HG03442 (cell line): ENCODE results near the gene INPP5B.

Experiments used
- ATAC-seq: cut with Tn5 transposase; IDR thresholded peaks from one replicate; pipeline ENCODE4 v1.9.1; 2021; ENCODE audit warnings: mild to moderate bottlenecking, moderate library complexity; ENCODE audit not compliant: unreplicated experiment

The INPP5B gene

GRCh38 chr1:37878071-37878470, 68.8 kb downstream of the INPP5B start:
- no peak for ATAC-seq

GRCh38 chr1:37875833-37876232, 71.0 kb downstream of the INPP5B start:
- no peak for ATAC-seq

- ATAC-seq = no peak
Observed at GRCh38 chr1:37872692-37873091, 74.2 kb downstream of the INPP5B start.

- ATAC-seq = no peak
Observed at GRCh38 chr1:37868466-37868865, 78.4 kb downstream of the INPP5B start.

- no peak for ATAC-seq
Observed at GRCh38 chr1:37867784-37868183, 79.1 kb downstream of the INPP5B start.

- ATAC-seq = no peak
Observed at GRCh38 chr1:37866491-37866890, 80.4 kb downstream of the INPP5B start.

GRCh38 chr1:37865348-37866120, 81.3 kb downstream of the INPP5B start:
- ATAC-seq = no peak

- no peak for ATAC-seq
Observed at GRCh38 chr1:37862330-37862729, 84.5 kb downstream of the INPP5B start.

GRCh38 chr1:37861151-37861550, 85.7 kb downstream of the INPP5B start:
- ATAC-seq = no peak

GRCh38 chr1:37860346-37860666, 86.5 kb downstream of the INPP5B start:
- no peak for ATAC-seq

GRCh38 chr1:37859507-37860345, 87.1 kb downstream of the INPP5B start, which contains the start of gene MTF1:
Gene MTF1, minus strand, starts transcription at chr1:37859592. Its CDS starts 1,934 bp downstream, at chr1:37857658.
- peak; percentile 92 for ATAC-seq

GRCh38 chr1:37858931-37859506, 87.8 kb downstream of the INPP5B start:
- no peak for ATAC-seq

- no peak for ATAC-seq
Observed at GRCh38 chr1:37854406-37854805, 92.4 kb downstream of the INPP5B start.

- ATAC-seq = no peak
Observed at GRCh38 chr1:37853157-37853556, 93.7 kb downstream of the INPP5B start.

- ATAC-seq = no peak
Observed at GRCh38 chr1:37851782-37852210, 95.1 kb downstream of the INPP5B start.

GRCh38 chr1:37851262-37851661, 95.6 kb downstream of the INPP5B start:
- no peak for ATAC-seq

GRCh38 chr1:37850352-37850955, 96.4 kb downstream of the INPP5B start:
- ATAC-seq = no peak

GRCh38 chr1:37849480-37849879, 97.4 kb downstream of the INPP5B start:
- ATAC-seq = no peak

- ATAC-seq = no peak
Observed at GRCh38 chr1:37846647-37847339, 100.1 kb downstream of the INPP5B start.

- no peak for ATAC-seq
Observed at GRCh38 chr1:37845786-37846185, 101.1 kb downstream of the INPP5B start.
